UCSD-AML1 (cell line): ENCODE data around the gene STT3A.

Source experiments
- DNase-seq: peaks from one replicate; lab custom pipeline; 2025; ENCODE audit not compliant: unreplicated experiment; lab: John Stamatoyannopoulos, UW

The STT3A gene

GRCh38 chr11:125587480-125587879 lies 5.2 kb upstream of the STT3A start:
- no peak for DNase-seq

- no peak for DNase-seq
Measured at GRCh38 chr11:125588505-125588904, 4.1 kb upstream of the STT3A start.

GRCh38 chr11:125591649-125592304 lies 875 bp upstream of the STT3A start:
- peak; percentile 64 for DNase-seq

GRCh38 chr11:125593114-125593820 lies 615 bp downstream of the STT3A start:
- DNase-seq = no peak

- DNase-seq = no peak
Measured at GRCh38 chr11:125594958-125595357, 2.3 kb downstream of the STT3A start.

- DNase-seq = no peak
Measured at GRCh38 chr11:125600663-125601062, 8.0 kb downstream of the STT3A start.

- no peak for DNase-seq
Measured at GRCh38 chr11:125603207-125603606, 10.6 kb downstream of the STT3A start.

GRCh38 chr11:125605417-125605816 lies 12.8 kb downstream of the STT3A start:
- DNase-seq = no peak

GRCh38 chr11:125609545-125609944 lies 16.9 kb downstream of the STT3A start:
- DNase-seq = no peak

GRCh38 chr11:125618383-125618782 lies 25.7 kb downstream of the STT3A start:
- DNase-seq = no peak

GRCh38 chr11:125621995-125622394 lies 29.3 kb downstream of the STT3A start:
- DNase-seq = no peak

- no peak for DNase-seq
Measured at GRCh38 chr11:125623064-125623463, 30.4 kb downstream of the STT3A start.

GRCh38 chr11:125624756-125625213 lies 32.1 kb downstream of the STT3A start, which contains the start of gene CHEK1:
Gene CHEK1 (plus strand): TSS chr11:125625163. CDS start chr11:125626769, 1,606 bp downstream.
- no peak for DNase-seq

- DNase-seq = no peak
Measured at GRCh38 chr11:125625225-125625629, 32.6 kb downstream of the STT3A start.

GRCh38 chr11:125625630-125626287 lies 33.1 kb downstream of the STT3A start:
- peak; percentile 87 for DNase-seq

GRCh38 chr11:125626288-125626950 lies 33.8 kb downstream of the STT3A start:
- DNase-seq = no peak

GRCh38 chr11:125627236-125627910 lies 34.7 kb downstream of the STT3A start:
- no peak for DNase-seq

- no peak for DNase-seq
Measured at GRCh38 chr11:125637840-125638239, 45.2 kb downstream of the STT3A start.

- DNase-seq = no peak
Measured at GRCh38 chr11:125638315-125638714, 45.7 kb downstream of the STT3A start.

GRCh38 chr11:125645871-125646270 lies 53.2 kb downstream of the STT3A start:
- no peak for DNase-seq
